GM20000 (cell line): ENCODE measurements around the gene RPL39.
A peak's percentile ranks its signal among the peaks of the same experiment; 100 is the strongest.
"Not testable (repeated sequence)": the region's sequence is repeated elsewhere in the genome, so short reads cannot be mapped to it uniquely, and the experiment has no call there.

ENCODE experiments used
- DNase-seq: peaks from one replicate; pipeline ENCODE4 v3.0.0; 2012; ENCODE audit warnings: low spot score
- CTCF ChIP-seq: IDR thresholded peaks from 2 replicates; pipeline ENCODE4 v1.5.1; 2012; ENCODE audit warnings: mild to moderate bottlenecking, control low read depth; ENCODE audit errors: extremely low read depth, missing control alignments

Gene RPL39

GRCh38 chrX:119778829-119779228, 12.6 kb downstream of the RPL39 start:
- DNase-seq, result no peak
- no peak for TF ChIP-seq CTCF

GRCh38 chrX:119775517-119776238, 15.8 kb downstream of the RPL39 start:
- TF ChIP-seq CTCF, result no peak
- DNase-seq, result no peak

- not testable (repeated sequence) for DNase-seq
Observed at GRCh38 chrX:119769388-119769787, 22.0 kb downstream of the RPL39 start.

- DNase-seq, result not testable (repeated sequence)
Observed at GRCh38 chrX:119768436-119768835, 23.0 kb downstream of the RPL39 start.

GRCh38 chrX:119763836-119764387, 27.5 kb downstream of the RPL39 start:
- TF ChIP-seq CTCF, result no peak
- no peak for DNase-seq

GRCh38 chrX:119763181-119763580, 28.2 kb downstream of the RPL39 start:
- no peak for DNase-seq

GRCh38 chrX:119762718-119763117, 28.7 kb downstream of the RPL39 start:
- no peak for TF ChIP-seq CTCF
- no peak for DNase-seq

More at GRCh38 chrX:119763181-119763580, 28.2 kb downstream of the RPL39 start:
- TF ChIP-seq CTCF, result no peak

- DNase-seq, result peak; percentile 36
- no peak for TF ChIP-seq CTCF
Observed at GRCh38 chrX:119760026-119760877, 31.2 kb downstream of the RPL39 start.
